ENCODE measurements around the gene GPSM1.

Gene GPSM1

DNA sequence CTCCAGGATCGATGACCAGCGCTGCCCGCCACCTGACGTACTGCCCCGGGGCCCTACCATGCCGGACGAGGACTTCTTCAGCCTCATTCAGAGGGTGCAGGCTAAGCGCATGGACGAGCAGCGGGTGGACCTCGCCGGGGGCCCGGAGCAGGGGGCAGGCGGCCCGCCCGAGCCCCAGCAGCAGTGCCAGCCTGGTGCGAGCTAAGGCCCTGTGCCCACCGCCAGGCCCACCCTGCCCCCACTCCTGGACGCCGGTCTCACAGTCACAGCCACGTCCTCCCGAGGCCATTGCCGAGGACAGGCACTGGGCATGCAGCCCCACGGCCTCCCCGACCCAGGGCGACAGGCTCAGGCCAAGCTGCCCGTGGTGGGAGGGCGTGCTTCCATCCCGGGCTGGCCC, 30.7 kb downstream of the GPSM1 start:
- no peak overlapping the region for H3K4me3 ChIP-seq (ENCODE audit: low read depth, low read length)

GRCh38 chr9:136358888-136359287, 31.5 kb downstream of the GPSM1 start:
- H3K4me1 ChIP-seq (ENCODE audit: control insufficient read depth, insufficient read depth, low read length): peaks cover 5% of the 10 kb centered on the region
- H3K36me3 ChIP-seq (ENCODE audit: control insufficient read depth, insufficient read depth, low read length): peaks cover 8% of the 10 kb centered on the region
- no peak overlapping the region for H3K9ac ChIP-seq (ENCODE audit: low read length)

More for the DNA sequence above, 30.7 kb downstream of the GPSM1 start:
- no peaks in the 10 kb centered on the region for H3K9me3 ChIP-seq (ENCODE audit: control insufficient read depth, insufficient read depth, low read depth, low read length)
- peaks cover 3% of the 10 kb centered on the region; the same call in 1 of the 2 replicates for H3K4me1 ChIP-seq (ENCODE audit: control insufficient read depth, insufficient read depth, low read length)
- H3K27me3 ChIP-seq (ENCODE audit: control insufficient read depth, insufficient read depth, low read length): no peaks in the 10 kb centered on the region
- no peak overlapping the region for H3K27ac ChIP-seq (ENCODE audit: low read depth, low read length)
- H3K36me3 ChIP-seq (ENCODE audit: control insufficient read depth, insufficient read depth, low read length): peaks cover 8% of the 10 kb centered on the region
- no peak overlapping the region for H3K9ac ChIP-seq (ENCODE audit: low read length)

GRCh38 chr9:136359774-136360718, 32.7 kb downstream of the GPSM1 start:
- Histone ChIP-seq H3K4me1 (ENCODE audit: control insufficient read depth, insufficient read depth, low read length) (peaks cover 14% of the 10 kb centered on the region), H3K4me3 (ENCODE audit: low read depth, low read length) (no peak overlapping the region), H3K27ac (ENCODE audit: low read depth, low read length) (0 out of 2 replicates have a peak overlapping the region, but pooled peaks have one; percentile 26), H3K36me3 (ENCODE audit: control insufficient read depth, insufficient read depth, low read length) (peaks cover 8% of the 10 kb centered on the region), H3K9me3 (ENCODE audit: control insufficient read depth, insufficient read depth, low read depth, low read length) (no peaks in the 10 kb centered on the region), H3K9ac (ENCODE audit: low read length) (no peak overlapping the region), H3K27me3 (ENCODE audit: control insufficient read depth, insufficient read depth, low read length) (no peaks in the 10 kb centered on the region)

More at GRCh38 chr9:136358888-136359287, 31.5 kb downstream of the GPSM1 start:
- Histone ChIP-seq H3K27ac (ENCODE audit: low read depth, low read length) (no peak overlapping the region), H3K27me3 (ENCODE audit: control insufficient read depth, insufficient read depth, low read length) (no peaks in the 10 kb centered on the region), H3K9me3 (ENCODE audit: control insufficient read depth, insufficient read depth, low read depth, low read length) (no peaks in the 10 kb centered on the region), H3K4me3 (ENCODE audit: low read depth, low read length) (no peak overlapping the region)

- H3K27me3 ChIP-seq (ENCODE audit: control insufficient read depth, insufficient read depth, low read length): no peaks in the 10 kb centered on the region
- peaks cover 17% of the 10 kb centered on the region for H3K4me1 ChIP-seq (ENCODE audit: control insufficient read depth, insufficient read depth, low read length)
- H3K27ac ChIP-seq (ENCODE audit: low read depth, low read length): no peak overlapping the region
Observed at GRCh38 chr9:136361047-136361753, 33.9 kb downstream of the GPSM1 start.

DNA sequence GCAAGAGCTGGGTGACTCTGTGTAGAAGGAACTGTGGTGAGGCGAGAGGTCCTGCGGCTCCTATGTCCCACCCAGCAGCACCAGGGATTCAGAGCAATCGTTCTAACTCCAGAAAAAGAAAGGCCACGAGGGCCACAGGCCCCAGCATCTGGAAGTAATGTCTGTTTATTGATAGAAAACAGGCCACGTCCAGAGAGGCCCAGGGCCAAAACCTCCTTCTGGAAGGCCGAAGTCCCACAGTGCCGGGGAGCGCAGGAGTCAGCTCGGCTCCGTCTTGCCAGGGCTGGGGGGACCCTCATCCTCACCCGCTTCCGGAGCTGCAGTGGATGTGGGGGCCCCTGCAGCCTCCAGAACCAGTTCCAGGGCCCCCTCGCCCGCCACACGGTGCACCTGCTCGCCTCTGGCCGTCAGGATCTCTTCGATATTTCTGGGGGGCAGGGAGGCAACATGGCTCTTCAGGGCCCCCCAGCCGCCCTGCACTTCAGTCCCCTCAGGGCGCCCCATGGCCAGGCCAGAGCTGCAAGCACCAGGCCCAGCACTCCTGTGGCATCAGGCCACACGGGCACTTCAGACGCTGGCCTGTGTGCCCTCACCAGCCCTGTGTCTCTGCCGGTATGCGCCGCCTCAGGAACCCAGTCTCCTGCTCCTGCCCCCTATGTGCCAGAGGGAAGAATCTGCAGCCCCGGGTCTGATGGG, 34.6 kb downstream of the GPSM1 start:
- no peak overlapping the region for H3K4me3 ChIP-seq (ENCODE audit: low read depth, low read length)
- peaks cover 17% of the 10 kb centered on the region for H3K4me1 ChIP-seq (ENCODE audit: control insufficient read depth, insufficient read depth, low read length)
- no peaks in the 10 kb centered on the region for H3K9me3 ChIP-seq (ENCODE audit: control insufficient read depth, insufficient read depth, low read depth, low read length)
- H3K9ac ChIP-seq (ENCODE audit: low read length): no peak overlapping the region
- no peaks in the 10 kb centered on the region for H3K27me3 ChIP-seq (ENCODE audit: control insufficient read depth, insufficient read depth, low read length)
- H3K36me3 ChIP-seq (ENCODE audit: control insufficient read depth, insufficient read depth, low read length): peaks cover 8% of the 10 kb centered on the region
- no peak overlapping the region for H3K27ac ChIP-seq (ENCODE audit: low read depth, low read length)

More at GRCh38 chr9:136361047-136361753, 33.9 kb downstream of the GPSM1 start:
- peak overlapping the region; percentile 36 for H3K9ac ChIP-seq (ENCODE audit: low read length)
- H3K36me3 ChIP-seq (ENCODE audit: control insufficient read depth, insufficient read depth, low read length): peaks cover 8% of the 10 kb centered on the region
- no peak overlapping the region for H3K4me3 ChIP-seq (ENCODE audit: low read depth, low read length)
- H3K9me3 ChIP-seq (ENCODE audit: control insufficient read depth, insufficient read depth, low read depth, low read length): no peaks in the 10 kb centered on the region

DNA sequence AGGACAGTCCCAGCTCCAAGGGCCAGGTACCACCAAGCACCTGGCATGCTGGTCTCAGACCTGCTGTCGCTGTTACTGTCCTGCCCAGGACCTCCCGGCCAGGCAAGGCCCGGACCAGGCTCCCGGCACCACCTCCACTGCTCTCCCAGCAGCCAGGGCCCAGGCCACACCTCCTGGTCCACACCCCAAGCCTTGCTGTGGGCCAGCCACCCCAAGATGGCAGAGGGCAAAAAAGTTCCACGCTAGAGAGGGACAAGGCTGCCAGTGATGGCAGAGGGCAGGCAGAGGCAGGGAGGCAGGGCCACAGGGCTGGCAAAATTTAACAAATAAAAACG, 35.1 kb downstream of the GPSM1 start:
- Histone ChIP-seq H3K4me3 (ENCODE audit: low read depth, low read length) (no peak overlapping the region), H3K27me3 (ENCODE audit: control insufficient read depth, insufficient read depth, low read length) (no peaks in the 10 kb centered on the region), H3K9me3 (ENCODE audit: control insufficient read depth, insufficient read depth, low read depth, low read length) (no peaks in the 10 kb centered on the region), H3K27ac (ENCODE audit: low read depth, low read length) (no peak overlapping the region), H3K4me1 (ENCODE audit: control insufficient read depth, insufficient read depth, low read length) (peaks cover 17% of the 10 kb centered on the region), H3K36me3 (ENCODE audit: control insufficient read depth, insufficient read depth, low read length) (peaks cover 8% of the 10 kb centered on the region), H3K9ac (ENCODE audit: low read length) (no peak overlapping the region)

GRCh38 chr9:136363106-136363948, 36.0 kb downstream of the GPSM1 start, which contains the start of gene DNLZ:
DNLZ (minus strand) TSS chr9:136363744; CDS start chr9:136363714, 30 bp downstream.
- peaks cover 8% of the 10 kb centered on the region for H3K36me3 ChIP-seq (ENCODE audit: control insufficient read depth, insufficient read depth, low read length)
- peaks cover 17% of the 10 kb centered on the region for H3K4me1 ChIP-seq (ENCODE audit: control insufficient read depth, insufficient read depth, low read length)
- no peaks in the 10 kb centered on the region for H3K9me3 ChIP-seq (ENCODE audit: control insufficient read depth, insufficient read depth, low read depth, low read length)
- H3K27ac ChIP-seq (ENCODE audit: low read depth, low read length): no peak within 1 kb of the TSS; the same call in 1 of the 2 replicates
- peak within 1 kb of the TSS; percentile 95 for H3K9ac ChIP-seq (ENCODE audit: low read length)
- no peaks in the 10 kb centered on the region for H3K27me3 ChIP-seq (ENCODE audit: control insufficient read depth, insufficient read depth, low read length)
- H3K4me3 ChIP-seq (ENCODE audit: low read depth, low read length): peak within 1 kb of the TSS; percentile 96

DNA sequence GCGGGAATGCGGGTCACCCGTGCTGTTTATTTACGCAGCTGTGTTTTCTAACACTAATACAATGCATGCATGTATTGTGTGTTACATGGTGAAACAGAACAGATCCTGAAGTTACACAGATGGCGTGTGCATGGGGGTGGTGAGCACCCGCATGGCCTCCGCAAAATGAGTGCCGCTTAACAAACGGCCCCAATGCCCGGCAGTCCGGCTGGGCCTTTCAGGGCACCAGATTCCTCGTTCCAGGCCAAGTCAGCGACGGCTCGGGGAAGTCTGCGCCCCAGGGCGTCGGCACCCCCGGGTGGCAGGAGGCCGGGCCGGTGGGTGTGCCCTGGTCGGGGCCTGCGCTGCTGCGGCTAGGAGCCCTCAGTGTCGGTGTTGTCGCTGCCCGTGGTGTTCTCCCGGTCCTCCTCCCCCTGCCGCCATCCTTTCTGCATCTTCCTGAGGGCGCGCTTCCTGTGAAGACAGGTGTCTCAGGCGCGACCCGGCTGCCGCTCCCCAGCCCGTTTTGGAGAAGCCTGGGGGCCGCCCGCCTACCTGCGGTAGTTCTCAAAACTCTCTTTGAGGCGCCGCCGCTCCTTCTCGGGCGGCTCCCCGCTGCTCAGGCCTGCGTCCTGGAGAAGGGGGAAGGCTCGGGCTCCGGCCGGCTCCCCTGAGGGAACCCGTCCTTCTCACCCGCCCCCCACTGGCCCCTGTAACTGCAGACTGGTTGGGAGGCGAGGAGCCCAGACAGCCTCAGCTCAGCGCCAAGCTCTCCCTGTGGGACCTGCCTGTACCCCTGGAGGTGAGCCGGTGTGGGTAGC, 36.8 kb downstream of the GPSM1 start:
- H3K4me1 ChIP-seq (ENCODE audit: control insufficient read depth, insufficient read depth, low read length): peaks cover 17% of the 10 kb centered on the region
- no peaks in the 10 kb centered on the region for H3K9me3 ChIP-seq (ENCODE audit: control insufficient read depth, insufficient read depth, low read depth, low read length)
- H3K27ac ChIP-seq (ENCODE audit: low read depth, low read length): no peak overlapping the region
- H3K36me3 ChIP-seq (ENCODE audit: control insufficient read depth, insufficient read depth, low read length): peaks cover 8% of the 10 kb centered on the region; the same call in 1 of the 2 replicates
- H3K9ac ChIP-seq (ENCODE audit: low read length): peak overlapping the region; percentile 21
- H3K27me3 ChIP-seq (ENCODE audit: control insufficient read depth, insufficient read depth, low read length): no peaks in the 10 kb centered on the region
- H3K4me3 ChIP-seq (ENCODE audit: low read depth, low read length): peak overlapping the region; percentile 96

- Histone ChIP-seq H3K27me3 (ENCODE audit: control insufficient read depth, insufficient read depth, low read length) (no peaks in the 10 kb centered on the region), H3K9me3 (ENCODE audit: control insufficient read depth, insufficient read depth, low read depth, low read length) (no peaks in the 10 kb centered on the region), H3K36me3 (ENCODE audit: control insufficient read depth, insufficient read depth, low read length) (peaks cover 5% of the 10 kb centered on the region; the same call in 1 of the 2 replicates), H3K9ac (ENCODE audit: low read length) (no peak overlapping the region), H3K4me3 (ENCODE audit: low read depth, low read length) (no peak overlapping the region), H3K27ac (ENCODE audit: low read depth, low read length) (no peak overlapping the region), H3K4me1 (ENCODE audit: control insufficient read depth, insufficient read depth, low read length) (peaks cover 17% of the 10 kb centered on the region)
Observed at GRCh38 chr9:136364942-136365774, 37.8 kb downstream of the GPSM1 start.

Data from HUES6 (cell line).